GM19238 (cell line): ENCODE data around the gene MRRF.

Source experiments
- DNase-seq: peaks from one replicate; pipeline ENCODE4 v3.0.0; 2011; ENCODE audit warnings: low spot score; ENCODE audit not compliant: insufficient read length

Gene MRRF

GRCh38 chr9:122380293-122380692 is 115.6 kb downstream of the MRRF start:
- no peak for DNase-seq
